Loucy (cell line): ENCODE data around the gene RIMS1.

Experiments
- H2AFZ ChIP-seq: fragments of 200-600 bp; sonication (generic); 2 replicates; pipeline ENCODE4 v1.6.0; 2016; ENCODE audit warnings: antibody characterized with exemption, mild to moderate bottlenecking, low read length, moderate library complexity
- H3F3A ChIP-seq: fragments of 200-600 bp; 2 replicates; pipeline ENCODE4 v1.6.0; 2016; ENCODE audit warnings: antibody characterized with exemption, low read depth, mild to moderate bottlenecking
- H3K27me3 ChIP-seq: fragments of 200-600 bp; sonication (generic); 2 replicates; pipeline ENCODE4 v1.6.1; 2014; ENCODE audit warnings: low read length, mild to moderate bottlenecking; ENCODE audit not compliant: insufficient read depth, poor library complexity, severe bottlenecking
- H3K36me3 ChIP-seq: fragments of 200-600 bp; sonication (generic); 2 replicates; pipeline ENCODE4 v1.6.1; 2016; ENCODE audit warnings: low read length; ENCODE audit not compliant: insufficient read depth
- H3K4me1 ChIP-seq: fragments of 200-600 bp; sonication (generic); 2 replicates; pipeline ENCODE4 v1.5.1; 2014; ENCODE audit warnings: low read length, mild to moderate bottlenecking; ENCODE audit not compliant: insufficient read depth, poor library complexity, severe bottlenecking
- H3K4me2 ChIP-seq: fragments of 200-600 bp; sonication (generic); 2 replicates; pipeline ENCODE4 v1.6.0; 2014; ENCODE audit warnings: antibody characterized with exemption, low read length, low read depth, mild to moderate bottlenecking; ENCODE audit not compliant: poor library complexity, severe bottlenecking
- H3K4me3 ChIP-seq: fragments of 200-600 bp; sonication (generic); 2 replicates; pipeline ENCODE4 v1.5.1; 2014; ENCODE audit warnings: low read length, mild to moderate bottlenecking, mixed read lengths; ENCODE audit not compliant: poor library complexity, severe bottlenecking
- H3K79me2 ChIP-seq: fragments of 200-600 bp; sonication (generic); 2 replicates; pipeline ENCODE4 v1.6.1; 2014; ENCODE audit warnings: low read length; ENCODE audit not compliant: insufficient read depth
- H3K9ac ChIP-seq: fragments of 200-600 bp; sonication (generic); 2 replicates; pipeline ENCODE4 v1.6.0; 2014; ENCODE audit warnings: mild to moderate bottlenecking, low read depth, low read length, moderate library complexity; ENCODE audit not compliant: poor library complexity, severe bottlenecking
- H3K9me2 ChIP-seq: fragments of 200-600 bp; sonication (generic); replicated peaks from 2 replicates; pipeline ENCODE4 v1.6.1; 2016; ENCODE audit warnings: low read depth, low read length, mixed read lengths
- H3K9me3 ChIP-seq: fragments of 200-600 bp; sonication (generic); 2 replicates; pipeline ENCODE4 v1.6.1; 2014; ENCODE audit warnings: mild to moderate bottlenecking, antibody characterized with exemption, low read length, low read depth; ENCODE audit not compliant: insufficient read depth
- H4K20me1 ChIP-seq: fragments of 200-600 bp; sonication (generic); 2 replicates; pipeline ENCODE4 v1.6.0; 2014; ENCODE audit warnings: antibody characterized with exemption, low read length, mild to moderate bottlenecking; ENCODE audit not compliant: insufficient read depth, poor library complexity, severe bottlenecking
- EZH2phosphoT487 ChIP-seq: fragments of 200-600 bp; IDR thresholded peaks from 2 replicates; pipeline ENCODE4 v1.6.1; 2018; ENCODE audit warnings: antibody characterized with exemption, mild to moderate bottlenecking, moderate library complexity, borderline replicate concordance
- TF ChIP-seq, protein P1 (sequence below): fragments of 200-600 bp; sonication (generic); conservative IDR thresholded peaks from 2 replicates; pipeline ENCODE4 v1.5.1; 2014; ENCODE audit warnings: mild to moderate bottlenecking, antibody characterized with exemption, low read length

RIMS1 gene

DNA sequence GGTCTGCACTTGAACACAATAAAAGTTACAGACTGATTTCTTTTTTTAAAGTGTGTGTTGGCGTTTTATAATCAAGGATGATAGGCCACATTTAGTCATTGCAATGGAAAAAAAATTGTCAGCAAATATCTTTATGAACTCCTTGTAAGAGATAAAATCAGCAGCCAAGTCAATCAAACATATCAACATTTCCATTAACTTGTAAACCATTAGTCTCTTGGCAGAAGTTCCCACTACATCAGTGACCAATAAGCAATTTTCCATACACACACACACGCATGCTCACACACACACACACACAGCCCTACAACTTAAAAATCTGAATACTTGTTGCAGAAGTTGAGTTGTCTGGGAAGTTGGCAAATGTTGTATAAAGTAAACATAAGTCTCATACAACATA, 419.6 kb downstream of the RIMS1 start:
- H3K79me2 ChIP-seq, result no peaks in the 10 kb centered on the region
- H3K9me2 ChIP-seq, result no peaks in the 10 kb centered on the region
- H3F3A ChIP-seq, result no peaks in the 10 kb centered on the region
- no peaks in the 10 kb centered on the region for H3K36me3 ChIP-seq
- H3K27me3 ChIP-seq, result no peaks in the 10 kb centered on the region
- TF ChIP-seq, protein P1, sequence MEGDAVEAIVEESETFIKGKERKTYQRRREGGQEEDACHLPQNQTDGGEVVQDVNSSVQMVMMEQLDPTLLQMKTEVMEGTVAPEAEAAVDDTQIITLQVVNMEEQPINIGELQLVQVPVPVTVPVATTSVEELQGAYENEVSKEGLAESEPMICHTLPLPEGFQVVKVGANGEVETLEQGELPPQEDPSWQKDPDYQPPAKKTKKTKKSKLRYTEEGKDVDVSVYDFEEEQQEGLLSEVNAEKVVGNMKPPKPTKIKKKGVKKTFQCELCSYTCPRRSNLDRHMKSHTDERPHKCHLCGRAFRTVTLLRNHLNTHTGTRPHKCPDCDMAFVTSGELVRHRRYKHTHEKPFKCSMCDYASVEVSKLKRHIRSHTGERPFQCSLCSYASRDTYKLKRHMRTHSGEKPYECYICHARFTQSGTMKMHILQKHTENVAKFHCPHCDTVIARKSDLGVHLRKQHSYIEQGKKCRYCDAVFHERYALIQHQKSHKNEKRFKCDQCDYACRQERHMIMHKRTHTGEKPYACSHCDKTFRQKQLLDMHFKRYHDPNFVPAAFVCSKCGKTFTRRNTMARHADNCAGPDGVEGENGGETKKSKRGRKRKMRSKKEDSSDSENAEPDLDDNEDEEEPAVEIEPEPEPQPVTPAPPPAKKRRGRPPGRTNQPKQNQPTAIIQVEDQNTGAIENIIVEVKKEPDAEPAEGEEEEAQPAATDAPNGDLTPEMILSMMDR, result no peak
- no peak for TF ChIP-seq EZH2phosphoT487
- H2AFZ ChIP-seq, result no peak overlapping the region
- no peaks in the 10 kb centered on the region for H4K20me1 ChIP-seq
- H3K4me2 ChIP-seq, result no peak overlapping the region
- H3K4me3 ChIP-seq, result no peak overlapping the region
- H3K9me3 ChIP-seq, result no peaks in the 10 kb centered on the region
- H3K4me1 ChIP-seq, result no peaks in the 10 kb centered on the region
- H3K9ac ChIP-seq, result no peak overlapping the region

DNA sequence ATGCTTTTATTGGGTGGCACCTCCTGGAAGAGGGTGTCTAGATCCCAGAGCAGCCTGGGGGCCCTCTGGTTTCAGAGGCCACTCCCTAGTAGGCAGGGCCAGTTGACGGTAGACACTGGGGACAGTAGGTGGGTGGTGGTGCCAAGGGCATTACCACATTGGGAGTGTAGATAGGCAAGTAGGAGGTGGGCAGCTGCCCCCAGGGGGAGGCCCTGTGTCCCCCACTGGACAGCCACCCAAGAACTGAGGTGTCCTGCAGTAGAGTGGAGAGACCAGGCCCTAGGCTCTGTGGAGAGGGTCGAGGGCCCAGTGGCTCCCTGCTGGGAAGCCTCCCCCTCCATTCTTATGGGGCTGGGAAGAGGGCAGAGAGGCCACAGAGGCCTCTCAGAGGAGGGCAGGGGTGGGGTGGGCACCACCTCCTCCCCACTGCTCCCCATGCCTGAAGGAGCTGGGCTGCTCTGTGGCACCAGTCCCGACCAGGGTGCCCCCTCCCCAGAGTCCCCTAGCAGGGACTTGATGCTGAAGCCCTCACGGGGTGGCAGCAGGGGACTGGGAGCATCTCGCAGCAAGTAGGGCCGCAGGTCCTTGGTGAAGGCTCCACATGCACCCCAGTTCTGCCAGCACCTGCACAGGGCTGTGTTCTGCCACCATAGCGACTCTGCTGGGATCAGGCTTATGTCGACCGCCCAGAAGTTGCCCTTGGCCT, 430.5 kb downstream of the RIMS1 start:
- Histone ChIP-seq H4K20me1 (no peaks in the 10 kb centered on the region), H3F3A (no peaks in the 10 kb centered on the region), H3K4me1 (no peaks in the 10 kb centered on the region), H3K9me3 (no peaks in the 10 kb centered on the region), H3K79me2 (no peaks in the 10 kb centered on the region), H3K4me2 (no peak overlapping the region), H3K9me2 (no peaks in the 10 kb centered on the region), H2AFZ (no peak overlapping the region), H3K27me3 (no peaks in the 10 kb centered on the region), H3K36me3 (no peaks in the 10 kb centered on the region), H3K9ac (no peak overlapping the region), H3K4me3 (no peak overlapping the region)
- no peak for TF ChIP-seq EZH2phosphoT487
- TF ChIP-seq, protein P1, result no peak

DNA sequence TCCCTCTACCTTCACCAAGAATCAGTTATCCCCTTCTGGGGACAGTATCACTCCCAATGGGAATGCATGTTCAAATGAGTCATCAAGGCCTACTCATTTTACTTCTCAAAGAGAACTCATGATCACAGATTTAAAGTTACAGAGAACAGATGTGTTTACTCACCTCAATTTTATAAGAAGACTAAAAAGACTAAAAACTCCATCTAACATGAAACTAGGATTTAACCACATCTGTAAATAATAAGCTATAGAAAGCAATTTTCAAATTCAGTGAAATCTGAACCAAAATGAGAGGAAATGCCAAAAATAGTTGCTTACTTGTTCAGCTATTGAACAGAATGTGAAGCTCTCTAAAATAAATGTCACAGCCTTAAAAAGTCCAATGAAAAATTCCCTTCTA, 435.4 kb downstream of the RIMS1 start:
- Histone ChIP-seq H3F3A (no peaks in the 10 kb centered on the region), H3K4me1 (no peaks in the 10 kb centered on the region), H3K27me3 (no peaks in the 10 kb centered on the region), H3K4me2 (no peak overlapping the region), H2AFZ (no peak overlapping the region), H3K9ac (no peak overlapping the region), H3K9me2 (no peaks in the 10 kb centered on the region), H3K9me3 (no peaks in the 10 kb centered on the region), H4K20me1 (no peaks in the 10 kb centered on the region), H3K4me3 (no peak overlapping the region), H3K79me2 (no peaks in the 10 kb centered on the region), H3K36me3 (no peaks in the 10 kb centered on the region)
- TF ChIP-seq EZH2phosphoT487, result no peak
- TF ChIP-seq, protein P1, result no peak
